Thoracic aorta (tissue), 2 donors: Measurements from ENCODE around the gene GTSE1. TPM values are rescaled to one million over a fixed set of nuclear protein-coding genes. Genes with fewer than 3 reads are reported as not detected.
"Not testable (repeated sequence)": the region's sequence is repeated elsewhere in the genome, so short reads cannot be mapped to it uniquely, and the experiment has no call there.

Source experiments
- ATAC-seq: fragments of 150-250 bp; one replicate; pipeline ENCODE4 v1.8.0; 2017; ENCODE audit warnings: low read depth; ENCODE audit not compliant: insufficient number of reproducible peaks, low FRiP score
- DNase-seq: peaks from one replicate; pipeline ENCODE4 v3.0.0-alpha.2; 2020; ENCODE audit warnings: low spot score
- H3K27ac ChIP-seq, 2 donors: fragments of 200-600 bp; sonication (generic); 1 replicate in 1 of 2; 2 replicates in 1 of 2; pipeline ENCODE4 v1.5.1; 2016; ENCODE audit warnings: mild to moderate bottlenecking in 2 of 2, moderate library complexity in 2 of 2
- H3K27me3 ChIP-seq: fragments of 200-600 bp; sonication (generic); replicated peaks from 2 replicates; pipeline ENCODE4 v1.6.0; 2016; ENCODE audit warnings: mild to moderate bottlenecking; ENCODE audit not compliant: insufficient read depth
- H3K36me3 ChIP-seq: fragments of 200-600 bp; sonication (generic); one replicate; pipeline ENCODE4 v1.5.1; 2016
- H3K4me1 ChIP-seq, 2 donors: fragments of 200-600 bp; sonication (generic); 1 replicate in 1 of 2; 2 replicates in 1 of 2; pipeline versions ENCODE4 v1.5.1 to v1.6.0; 2016; ENCODE audit warnings: low read depth in 2 of 2, mild to moderate bottlenecking in 1 of 2; ENCODE audit not compliant: control insufficient read depth in 1 of 2
- H3K4me3 ChIP-seq: fragments of 200-600 bp; sonication (generic); 2 replicates; pipeline ENCODE4 v1.5.1; 2016; ENCODE audit warnings: mild to moderate bottlenecking
- H3K9me3 ChIP-seq: fragments of 200-600 bp; sonication (generic); 2 replicates; pipeline ENCODE4 v1.5.1; 2016
- total RNA-seq, 2 donors: library from RNA; depleted of rRNA; stranded (reverse); fragments of >200 nt; gene quantifications; one replicate each; pipeline versions ENCODE4 v1.1.0 to v1.2.3, GENCODE V29; 2016
- TF ChIP-seq, protein P1 (sequence below): fragments of 200-600 bp; sonication (generic); IDR thresholded peaks from one replicate; pipeline ENCODE4 v1.5.1; 2019; ENCODE audit warnings: antibody characterized with exemption

GTSE1 gene
- total RNA-seq, 2 donors from 2014 or later: 0.41 to 0.92 TPM

DNA sequence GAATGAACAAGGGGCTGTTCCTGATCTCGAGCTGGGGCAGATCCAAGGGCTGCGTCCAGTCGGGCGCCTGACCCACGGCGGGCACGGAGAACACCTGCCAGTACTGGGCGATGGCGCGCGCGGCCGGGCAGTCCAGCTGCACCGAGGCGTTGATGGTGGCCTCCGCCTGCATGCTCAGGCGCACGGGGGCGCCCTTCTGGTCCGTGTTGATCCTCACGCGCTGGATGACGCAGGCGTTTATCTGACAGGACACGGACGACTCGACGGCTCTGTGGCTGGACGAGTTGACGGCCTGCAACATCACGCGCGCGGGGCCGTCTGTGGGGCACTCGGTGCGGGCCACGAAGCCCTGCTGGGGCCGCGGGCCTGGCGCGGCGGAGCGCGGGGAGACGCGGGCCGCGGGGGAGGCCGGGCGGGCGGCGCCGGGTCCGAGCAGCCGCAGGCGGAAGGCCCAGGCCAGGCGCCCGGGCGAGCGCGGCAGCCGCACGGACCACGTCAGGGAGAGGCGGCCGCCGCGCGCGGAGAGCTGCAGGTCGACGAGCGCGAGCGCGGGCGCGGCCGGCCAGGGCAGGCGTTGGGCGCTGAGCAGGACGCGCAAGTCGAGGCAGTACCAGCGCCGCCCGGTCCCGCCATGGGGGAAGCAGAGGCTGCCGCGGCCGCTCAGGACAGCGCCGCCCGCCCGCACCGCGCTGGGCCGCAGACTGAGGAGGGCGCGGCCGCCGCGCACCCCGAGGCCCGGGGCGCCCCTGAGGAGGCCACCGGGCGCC is 34.0 kb upstream of the GTSE1 start:
- Histone ChIP-seq H3K4me3 (peak overlapping the region; percentile 66), H3K27ac (no peak overlapping the region), H3K36me3 (no peaks in the 10 kb centered on the region), H3K27me3 (no peaks in the 10 kb centered on the region), H3K4me1 (peaks cover 3 to 9% of the 10 kb centered on the region in 2 donors), H3K9me3 (no peaks in the 10 kb centered on the region)
- DNase-seq (no peak), ATAC-seq (no peak)
- TF ChIP-seq, protein P1, sequence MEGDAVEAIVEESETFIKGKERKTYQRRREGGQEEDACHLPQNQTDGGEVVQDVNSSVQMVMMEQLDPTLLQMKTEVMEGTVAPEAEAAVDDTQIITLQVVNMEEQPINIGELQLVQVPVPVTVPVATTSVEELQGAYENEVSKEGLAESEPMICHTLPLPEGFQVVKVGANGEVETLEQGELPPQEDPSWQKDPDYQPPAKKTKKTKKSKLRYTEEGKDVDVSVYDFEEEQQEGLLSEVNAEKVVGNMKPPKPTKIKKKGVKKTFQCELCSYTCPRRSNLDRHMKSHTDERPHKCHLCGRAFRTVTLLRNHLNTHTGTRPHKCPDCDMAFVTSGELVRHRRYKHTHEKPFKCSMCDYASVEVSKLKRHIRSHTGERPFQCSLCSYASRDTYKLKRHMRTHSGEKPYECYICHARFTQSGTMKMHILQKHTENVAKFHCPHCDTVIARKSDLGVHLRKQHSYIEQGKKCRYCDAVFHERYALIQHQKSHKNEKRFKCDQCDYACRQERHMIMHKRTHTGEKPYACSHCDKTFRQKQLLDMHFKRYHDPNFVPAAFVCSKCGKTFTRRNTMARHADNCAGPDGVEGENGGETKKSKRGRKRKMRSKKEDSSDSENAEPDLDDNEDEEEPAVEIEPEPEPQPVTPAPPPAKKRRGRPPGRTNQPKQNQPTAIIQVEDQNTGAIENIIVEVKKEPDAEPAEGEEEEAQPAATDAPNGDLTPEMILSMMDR: no peak

- peaks cover 3 to 10% of the 10 kb centered on the region in 2 donors for H3K4me1 ChIP-seq
- H3K36me3 ChIP-seq: no peaks in the 10 kb centered on the region
- H3K27me3 ChIP-seq: no peaks in the 10 kb centered on the region
- H3K9me3 ChIP-seq: no peaks in the 10 kb centered on the region
- no peak for ATAC-seq
- peak within 1 kb of the TSS; percentile 66 for H3K4me3 ChIP-seq
- TF ChIP-seq, protein P1: no peak
- no peak for DNase-seq
- H3K27ac ChIP-seq: no peak within 1 kb of the TSS
These were observed 33.5 kb upstream of the GTSE1 start, which contains the start of gene PKDREJ for GRCh38 chr22:46263216-46263590. Gene PKDREJ, minus strand, starts transcription at chr22:46263343. Its CDS starts 21 bp downstream, at chr22:46263322.

- not testable (repeated sequence) for ATAC-seq, H3K27me3 ChIP-seq, H3K4me3 ChIP-seq, H3K27ac ChIP-seq, H3K9me3 ChIP-seq, H3K36me3 ChIP-seq, DNase-seq
- H3K4me1 ChIP-seq: peaks cover 7 to 23% of the 10 kb centered on the region in 2 donors
These were observed 32.1 kb upstream of the GTSE1 start for GRCh38 chr22:46264520-46264919.

DNA sequence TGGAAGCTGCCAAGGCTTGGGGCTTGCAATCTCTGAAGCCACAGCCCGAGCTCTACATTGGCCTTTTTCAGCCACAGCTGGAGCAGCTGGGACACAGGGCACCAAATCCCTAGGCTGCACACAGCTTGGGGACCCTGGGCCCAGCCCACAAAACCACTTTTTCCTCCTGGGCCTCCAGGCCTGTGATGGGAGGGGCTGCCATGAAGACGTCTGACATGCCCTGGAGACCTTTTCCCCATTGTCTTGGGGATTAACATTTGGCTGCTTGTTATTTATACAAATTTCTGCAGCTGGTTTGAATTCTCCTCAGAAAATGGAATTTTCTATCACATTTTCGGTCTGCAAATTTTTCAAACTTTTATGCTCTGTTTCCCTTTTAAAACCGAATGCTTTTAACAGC is 31.0 kb upstream of the GTSE1 start:
- not testable (repeated sequence) for ATAC-seq
- peaks cover 7 to 28% of the 10 kb centered on the region in 2 donors for H3K4me1 ChIP-seq

GRCh38 chr22:46267431-46268279 is 29.0 kb upstream of the GTSE1 start, which contains the start of gene TTC38:
Gene TTC38, plus strand, starts transcription at chr22:46268008. Its CDS starts 32 bp downstream, at chr22:46268040.
- peak within 1 kb of the TSS; percentile 78 for H3K4me3 ChIP-seq
- peaks cover 7 to 28% of the 10 kb centered on the region in 2 donors for H3K4me1 ChIP-seq
- H3K27ac ChIP-seq: peak within 1 kb of the TSS; percentile 83 to 87
- TF ChIP-seq, protein P1: no peak
- ATAC-seq: peak; percentile 86
- peaks cover 10% of the 10 kb centered on the region for H3K36me3 ChIP-seq
- no peaks in the 10 kb centered on the region for H3K27me3 ChIP-seq
- no peaks in the 10 kb centered on the region for H3K9me3 ChIP-seq
- peak; percentile 64 for DNase-seq

More for the DNA sequence above, 31.0 kb upstream of the GTSE1 start:
- not testable (repeated sequence) for H3K4me3 ChIP-seq, H3K27ac ChIP-seq, H3K36me3 ChIP-seq, H3K9me3 ChIP-seq, DNase-seq, H3K27me3 ChIP-seq

GRCh38 chr22:46269564-46269963 is 27.1 kb upstream of the GTSE1 start:
- no peaks in the 10 kb centered on the region for H3K9me3 ChIP-seq
- TF ChIP-seq, protein P1: no peak
- no peak overlapping the region for H3K27ac ChIP-seq
- H3K4me1 ChIP-seq: peaks cover 4 to 28% of the 10 kb centered on the region in 2 donors
- DNase-seq (no peak), ATAC-seq (no peak)
- H3K36me3 ChIP-seq: peaks cover 30% of the 10 kb centered on the region
- no peak overlapping the region for H3K4me3 ChIP-seq
- H3K27me3 ChIP-seq: no peaks in the 10 kb centered on the region
